CD8-positive, alpha-beta memory T cell (primary cell): ENCODE measurements around the gene WNK2. TPM values are rescaled to one million over a fixed set of nuclear protein-coding genes. Genes with fewer than 3 reads are reported as not detected.

Experiments
- CTCF ChIA-PET: fragments of 350-600 bp; sonication (Branson Sonifier 250); formaldehyde crosslinking; loops from one replicate; lab custom pipeline; 2021; ENCODE audit warnings: antibody characterized with exemption; lab: Charles Lee
- POLR2A ChIA-PET: fragments of 350-600 bp; sonication (Branson Sonifier 250); formaldehyde crosslinking; loops from one replicate; lab custom pipeline; 2021; ENCODE audit warnings: antibody characterized with exemption; lab: Charles Lee
- DNase-seq, 5 donors: peaks; one replicate each; pipeline versions ENCODE4 v3.0.0 to v3.0.0-alpha.2; 2020 to 2022; ENCODE audit warnings: mixed read lengths in 1 of 5
- H3K27ac ChIP-seq: one replicate; pipeline ENCODE4 v1.7.0; 2013; ENCODE audit warnings: low read depth, mild to moderate bottlenecking, low read length, moderate library complexity
- H3K27me3 ChIP-seq: 2 replicates; pipeline ENCODE4 v1.7.0; 2013; ENCODE audit warnings: low read length, mild to moderate bottlenecking; ENCODE audit not compliant: insufficient read depth, poor library complexity, severe bottlenecking
- H3K36me3 ChIP-seq: 2 replicates; pipeline ENCODE4 v1.7.0; 2013; ENCODE audit warnings: mild to moderate bottlenecking, low read length, moderate library complexity; ENCODE audit not compliant: insufficient read depth
- H3K4me1 ChIP-seq: 2 replicates; pipeline ENCODE4 v1.7.0; 2013; ENCODE audit warnings: mild to moderate bottlenecking, low read length, moderate library complexity; ENCODE audit not compliant: insufficient read depth
- H3K4me3 ChIP-seq: 2 replicates; pipeline ENCODE4 v1.7.0; 2013; ENCODE audit warnings: mild to moderate bottlenecking, low read length
- H3K9me3 ChIP-seq: 2 replicates; pipeline ENCODE4 v1.7.0; 2013; ENCODE audit warnings: mild to moderate bottlenecking, low read length
- H3K27ac Mint-ChIP-seq, 8 donors: one replicate each; pipeline ENCODE4 v1.8.0; 2020 to 2021; ENCODE audit warnings: mixed read lengths in 8 of 8, mild to moderate bottlenecking in 6 of 8, inconsistent platforms in 3 of 8, moderate library complexity in 3 of 8
- H3K27me3 Mint-ChIP-seq, 2 donors: one replicate each; pipeline ENCODE4 v1.8.0; 2020 to 2021; ENCODE audit warnings: mixed read lengths in 2 of 2, mild to moderate bottlenecking in 1 of 2, moderate library complexity in 1 of 2
- H3K36me3 Mint-ChIP-seq, 3 donors: one replicate each; pipeline ENCODE4 v1.8.0; 2020 to 2021; ENCODE audit warnings: mixed read lengths in 3 of 3, inconsistent platforms in 1 of 3, mild to moderate bottlenecking in 1 of 3
- H3K4me1 Mint-ChIP-seq, 3 donors: one replicate each; pipeline ENCODE4 v1.8.0; 2020 to 2021; ENCODE audit warnings: mixed read lengths in 3 of 3, inconsistent platforms in 1 of 3, mild to moderate bottlenecking in 1 of 3
- H3K4me3 Mint-ChIP-seq, 7 donors: one replicate each; pipeline ENCODE4 v1.8.0; 2020 to 2021; ENCODE audit warnings: mixed read lengths in 7 of 7, mild to moderate bottlenecking in 6 of 7, moderate library complexity in 4 of 7, inconsistent platforms in 2 of 7
- H3K9me3 Mint-ChIP-seq, 5 donors: one replicate each; pipeline ENCODE4 v1.8.0; 2020 to 2022; ENCODE audit warnings: mixed read lengths in 5 of 5, mild to moderate bottlenecking in 3 of 5, moderate library complexity in 2 of 5, inconsistent platforms in 1 of 5
- polyA plus RNA-seq: library from polyadenylated mRNA; unstranded; fragments of 300-500 nt; fragmentation: Illumina TruSeq; gene quantifications from one replicate; pipeline ENCODE4 v1.2.3, GENCODE V29; 2021
- total RNA-seq, 2 experiments: library from RNA; stranded (reverse); gene quantifications; one replicate each; pipeline ENCODE4 v1.2.3, GENCODE V29; 2021

WNK2 gene
- total and polyA plus RNA-seq, 3 experiments from 2014 or later: 0.20 to 0.55 TPM; not detected in 1

GRCh38 chr9:93255994-93256877 is 72.3 kb downstream of the WNK2 start:
- H3K4me3 Mint-ChIP-seq: no peak overlapping the region
- Histone ChIP-seq H3K9me3 (no peaks in the 10 kb centered on the region), H3K27me3 (no peaks in the 10 kb centered on the region), H3K27ac (no peak overlapping the region), H3K4me3 (no peak overlapping the region), H3K4me1 (no peaks in the 10 kb centered on the region), H3K36me3 (no peaks in the 10 kb centered on the region)
- CTCF ChIA-PET: no interaction called here
- POLR2A ChIA-PET: no interaction called here
- H3K36me3 Mint-ChIP-seq: no peaks in the 10 kb centered on the region
- H3K27ac Mint-ChIP-seq: peak overlapping the region in 1 of 8 donors; percentile 51
- no peaks in the 10 kb centered on the region for H3K9me3 Mint-ChIP-seq
- H3K4me1 Mint-ChIP-seq: no peaks in the 10 kb centered on the region
- peak in 1 of 5 donors; percentile 15 for DNase-seq
- H3K27me3 Mint-ChIP-seq: peaks cover 0 to 4% of the 10 kb centered on the region in 2 donors

DNA sequence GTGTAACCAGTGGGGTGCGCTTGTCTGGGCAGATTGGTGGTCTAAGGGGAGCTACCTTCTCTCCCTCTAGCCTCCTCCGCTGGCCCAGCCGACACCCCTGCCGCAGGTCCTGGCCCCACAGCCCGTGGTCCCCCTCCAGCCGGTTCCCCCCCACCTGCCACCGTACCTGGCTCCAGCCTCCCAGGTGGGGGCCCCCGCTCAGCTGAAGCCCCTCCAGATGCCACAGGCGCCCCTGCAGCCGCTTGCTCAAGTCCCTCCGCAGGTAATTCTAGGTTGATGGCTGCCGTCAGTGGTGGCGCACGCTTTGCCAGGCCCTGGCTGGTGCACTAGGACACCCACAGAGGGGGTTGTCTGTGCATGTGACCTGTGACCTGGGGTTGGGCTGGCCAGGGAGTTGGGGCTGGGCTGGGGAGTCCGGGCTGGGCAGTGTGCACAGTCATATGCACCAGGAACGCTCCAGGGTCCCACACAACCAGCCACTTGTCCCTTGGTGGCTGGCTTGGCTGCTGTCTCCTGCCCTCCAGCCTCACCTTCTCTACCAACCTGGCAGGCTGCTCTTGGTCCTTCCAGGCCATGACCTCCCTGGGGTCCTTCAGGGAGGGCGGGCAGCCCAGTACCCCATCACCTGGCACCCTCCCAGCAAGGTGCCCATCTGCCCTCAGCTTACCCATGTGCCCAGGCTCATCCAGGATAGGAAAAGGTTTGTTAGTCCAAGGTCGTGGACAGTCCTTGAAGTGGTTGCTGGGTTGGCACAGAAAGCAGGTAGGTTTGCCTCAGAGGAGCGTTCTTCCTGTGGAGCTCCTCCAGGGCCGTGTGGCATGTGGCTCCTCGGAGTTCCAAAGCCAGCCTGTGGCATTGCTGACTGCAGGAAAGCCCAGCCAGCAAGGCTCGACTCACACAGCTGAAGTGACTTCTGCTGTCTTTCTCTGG is 73.2 kb downstream of the WNK2 start:
- CTCF ChIA-PET: no interaction called here
- H3K27me3 ChIP-seq: no peaks in the 10 kb centered on the region
- no peak overlapping the region for H3K4me3 ChIP-seq
- Mint-ChIP-seq H3K9me3 (no peaks in the 10 kb centered on the region), H3K27ac (peak overlapping the region in 1 of 8 donors; percentile 51), H3K27me3 (peaks cover 0 to 4% of the 10 kb centered on the region in 2 donors), H3K36me3 (no peaks in the 10 kb centered on the region), H3K4me3 (no peak overlapping the region), H3K4me1 (no peaks in the 10 kb centered on the region)
- H3K9me3 ChIP-seq: no peaks in the 10 kb centered on the region
- no peak overlapping the region for H3K27ac ChIP-seq
- DNase-seq: no peak
- no peaks in the 10 kb centered on the region for H3K36me3 ChIP-seq
- no peaks in the 10 kb centered on the region for H3K4me1 ChIP-seq
- POLR2A ChIA-PET: no interaction called here

DNA sequence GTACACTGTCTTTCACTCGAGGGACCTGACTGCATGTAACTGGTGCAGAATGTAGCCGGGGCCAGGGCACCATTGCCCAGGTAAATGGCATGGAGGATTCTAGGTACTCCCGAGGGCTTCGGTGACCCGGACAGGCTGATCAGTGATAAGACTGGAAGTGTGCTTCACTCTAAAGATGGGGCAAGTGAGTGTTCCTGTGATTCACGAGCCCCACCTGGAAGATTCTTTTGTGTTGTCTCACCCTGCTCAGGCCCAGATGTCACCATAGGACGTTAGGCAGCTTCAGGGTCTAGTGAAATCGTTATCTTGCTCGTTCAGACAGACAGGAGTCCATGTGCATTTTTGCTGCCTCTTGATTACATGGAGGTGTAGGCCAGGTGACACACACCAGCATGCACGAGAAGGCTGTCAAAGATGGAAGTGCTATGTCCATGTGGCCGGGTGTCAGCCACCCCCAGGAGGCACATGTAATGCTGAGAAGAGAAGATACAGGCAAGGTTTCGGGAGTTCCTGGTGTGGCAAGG is 73.9 kb downstream of the WNK2 start:
- H3K27me3 ChIP-seq: no peaks in the 10 kb centered on the region
- no peak overlapping the region for H3K27ac Mint-ChIP-seq
- peaks cover 0 to 4% of the 10 kb centered on the region in 2 donors for H3K27me3 Mint-ChIP-seq

GRCh38 chr9:93258419-93258817 is 74.5 kb downstream of the WNK2 start:
- ChIA-PET POLR2A (no interaction called here), CTCF (no interaction called here)
- H3K27me3 Mint-ChIP-seq: peaks cover 3 to 4% of the 10 kb centered on the region in 2 donors
- H3K4me1 Mint-ChIP-seq: no peaks in the 10 kb centered on the region
- Histone ChIP-seq H3K27ac (no peak overlapping the region), H3K4me1 (no peaks in the 10 kb centered on the region), H3K4me3 (no peak overlapping the region), H3K27me3 (no peaks in the 10 kb centered on the region), H3K9me3 (no peaks in the 10 kb centered on the region), H3K36me3 (no peaks in the 10 kb centered on the region)
- DNase-seq: no peak
- H3K36me3 Mint-ChIP-seq: no peaks in the 10 kb centered on the region
- H3K27ac Mint-ChIP-seq: no peak overlapping the region
- H3K4me3 Mint-ChIP-seq: no peak overlapping the region
- H3K9me3 Mint-ChIP-seq: no peaks in the 10 kb centered on the region

More for the DNA sequence above, 73.9 kb downstream of the WNK2 start:
- Histone ChIP-seq H3K4me3 (no peak overlapping the region), H3K9me3 (no peaks in the 10 kb centered on the region), H3K36me3 (no peaks in the 10 kb centered on the region), H3K27ac (no peak overlapping the region), H3K4me1 (no peaks in the 10 kb centered on the region)
- no peak for DNase-seq
- Mint-ChIP-seq H3K36me3 (no peaks in the 10 kb centered on the region), H3K9me3 (no peaks in the 10 kb centered on the region), H3K4me1 (no peaks in the 10 kb centered on the region), H3K4me3 (no peak overlapping the region)
- CTCF ChIA-PET: no interaction called here
- POLR2A ChIA-PET: no interaction called here

DNA sequence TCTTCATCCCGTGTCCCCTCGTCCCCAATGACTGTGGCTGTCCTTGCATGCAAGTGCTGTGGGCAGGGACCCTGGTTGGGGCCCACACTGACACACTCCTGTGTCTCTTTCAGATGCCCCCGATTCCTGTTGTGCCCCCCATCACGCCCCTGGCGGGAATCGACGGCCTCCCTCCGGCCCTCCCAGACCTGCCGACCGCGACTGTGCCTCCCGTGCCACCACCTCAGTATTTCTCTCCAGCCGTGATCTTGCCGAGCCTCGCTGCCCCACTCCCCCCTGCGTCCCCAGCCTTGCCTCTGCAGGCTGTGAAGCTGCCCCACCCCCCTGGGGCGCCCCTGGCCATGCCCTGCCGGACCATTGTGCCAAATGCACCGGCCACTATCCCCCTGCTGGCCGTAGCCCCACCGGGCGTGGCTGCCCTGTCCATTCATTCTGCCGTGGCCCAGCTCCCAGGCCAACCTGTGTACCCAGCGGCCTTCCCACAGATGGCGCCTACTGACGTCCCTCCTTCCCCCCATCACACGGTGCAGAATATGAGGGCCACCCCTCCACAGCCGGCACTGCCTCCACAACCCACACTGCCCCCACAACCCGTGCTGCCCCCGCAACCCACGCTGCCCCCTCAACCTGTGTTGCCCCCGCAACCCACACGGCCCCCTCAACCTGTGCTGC is 75.0 kb downstream of the WNK2 start:
- Histone ChIP-seq H3K27ac (no peak overlapping the region), H3K9me3 (no peaks in the 10 kb centered on the region), H3K4me1 (no peaks in the 10 kb centered on the region), H3K4me3 (no peak overlapping the region), H3K27me3 (no peaks in the 10 kb centered on the region), H3K36me3 (no peaks in the 10 kb centered on the region)
- Mint-ChIP-seq H3K4me1 (no peaks in the 10 kb centered on the region), H3K4me3 (no peak overlapping the region), H3K27me3 (peaks cover 3 to 4% of the 10 kb centered on the region in 2 donors), H3K9me3 (no peaks in the 10 kb centered on the region), H3K36me3 (no peaks in the 10 kb centered on the region), H3K27ac (no peak overlapping the region)
- DNase-seq: peak in 1 of 5 donors; percentile 38
- ChIA-PET POLR2A (no interaction called here), CTCF (no interaction called here)

DNA sequence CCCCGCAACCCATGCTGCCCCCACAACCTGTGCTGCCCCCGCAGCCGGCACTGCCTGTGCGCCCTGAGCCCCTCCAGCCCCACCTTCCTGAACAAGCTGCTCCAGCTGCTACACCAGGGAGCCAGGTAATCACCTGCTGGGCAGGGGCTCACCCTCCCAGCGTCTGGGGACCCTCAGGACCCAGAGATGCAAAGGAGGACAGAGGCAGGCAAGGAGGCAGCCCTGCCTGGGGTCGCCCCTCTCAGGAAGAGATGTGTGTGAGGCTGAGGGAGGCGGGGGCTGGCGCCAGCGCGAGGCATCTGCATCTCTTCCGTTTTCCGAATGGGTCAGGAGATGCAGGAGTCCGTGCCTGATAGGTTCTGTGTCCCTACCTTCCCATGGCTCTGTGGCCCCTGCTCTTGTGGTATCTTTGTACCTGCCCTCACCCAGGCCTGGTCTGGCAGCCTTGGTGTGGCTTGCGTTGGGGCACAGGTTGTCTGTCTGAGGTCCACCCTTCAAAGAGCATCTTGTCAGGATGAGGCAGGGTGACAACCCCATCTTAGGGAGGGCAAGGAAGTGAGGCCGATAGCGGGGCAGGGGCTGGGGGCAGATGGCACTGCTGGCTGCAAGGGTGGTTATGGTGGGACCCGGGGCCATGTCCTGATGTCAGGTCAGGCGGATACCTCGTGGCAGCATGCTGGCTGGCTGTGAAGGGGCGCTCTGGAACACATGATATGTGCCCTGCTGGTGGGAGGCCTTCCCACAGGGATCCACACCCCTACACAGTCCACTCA is 75.7 kb downstream of the WNK2 start:
- no peak overlapping the region for H3K4me3 Mint-ChIP-seq
- POLR2A ChIA-PET: no interaction called here
- CTCF ChIA-PET: no interaction called here
- peaks cover 3 to 4% of the 10 kb centered on the region in 2 donors for H3K27me3 Mint-ChIP-seq
- no peaks in the 10 kb centered on the region for H3K36me3 Mint-ChIP-seq
- Histone ChIP-seq H3K36me3 (no peaks in the 10 kb centered on the region), H3K9me3 (no peaks in the 10 kb centered on the region), H3K4me3 (no peak overlapping the region), H3K27me3 (no peaks in the 10 kb centered on the region), H3K4me1 (no peaks in the 10 kb centered on the region), H3K27ac (no peak overlapping the region)
- DNase-seq: peak in 1 of 5 donors; percentile 34
- H3K9me3 Mint-ChIP-seq: no peaks in the 10 kb centered on the region
- H3K4me1 Mint-ChIP-seq: no peaks in the 10 kb centered on the region
- no peak overlapping the region for H3K27ac Mint-ChIP-seq

DNA sequence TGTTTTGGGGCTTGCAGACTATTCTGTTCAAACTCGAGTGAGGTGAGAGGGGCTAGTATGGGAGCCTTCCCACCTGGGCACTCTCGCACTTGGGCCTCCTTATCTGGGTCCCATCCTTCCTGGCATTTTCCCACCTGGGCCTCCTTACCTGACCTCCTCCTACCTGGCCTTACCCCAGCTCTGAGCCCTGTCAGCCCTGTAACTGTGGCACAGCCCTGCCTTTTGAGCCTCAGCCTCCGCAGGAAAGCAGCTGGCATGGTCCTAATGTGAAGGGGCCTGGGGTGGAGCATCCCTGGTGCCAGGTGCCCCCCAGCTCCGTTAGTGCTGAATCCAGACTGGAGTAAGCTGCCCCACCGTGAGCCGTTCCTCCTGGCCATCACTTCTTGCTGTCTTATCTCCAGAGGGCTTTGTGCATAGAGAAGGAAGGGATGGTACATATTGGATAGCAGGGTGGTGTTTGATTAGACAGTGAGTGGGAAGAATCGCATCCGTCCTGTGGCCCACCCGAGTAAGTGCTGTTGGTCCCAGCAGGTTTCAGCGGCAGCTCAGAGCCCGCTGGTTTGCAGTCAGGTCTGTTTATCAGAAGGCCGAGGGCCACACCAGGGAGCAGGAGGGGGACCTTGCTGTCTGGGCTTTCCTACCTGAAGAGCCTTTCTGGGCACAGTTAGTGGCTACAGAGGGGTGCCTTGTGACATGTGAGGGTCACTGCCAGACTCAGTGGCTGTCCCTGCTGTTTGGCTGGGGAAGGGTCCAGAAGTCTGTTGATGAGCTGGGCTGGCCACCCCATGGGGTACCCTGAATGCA is 76.5 kb downstream of the WNK2 start:
- no peak for DNase-seq
- Mint-ChIP-seq H3K9me3 (no peaks in the 10 kb centered on the region), H3K36me3 (peaks cover 0 to 3% (median 0%) of the 10 kb centered on the region in 3 donors), H3K27ac (peak overlapping the region in 1 of 8 donors; percentile 9), H3K27me3 (peaks cover 7 to 10% of the 10 kb centered on the region in 2 donors), H3K4me3 (no peak overlapping the region), H3K4me1 (peaks cover 0 to 1% (median 0%) of the 10 kb centered on the region in 3 donors)
- CTCF ChIA-PET: no interaction called here
- Histone ChIP-seq H3K27ac (no peak overlapping the region), H3K27me3 (no peaks in the 10 kb centered on the region), H3K9me3 (no peaks in the 10 kb centered on the region), H3K36me3 (no peaks in the 10 kb centered on the region), H3K4me3 (no peak overlapping the region), H3K4me1 (no peaks in the 10 kb centered on the region)
- POLR2A ChIA-PET: no interaction called here
